HG02870 (cell line): Measurements from ENCODE around the gene N4BP3.

Source experiments
- ATAC-seq: cut with Tn5 transposase; IDR thresholded peaks from one replicate; pipeline ENCODE4 v1.9.1; 2021; ENCODE audit warnings: mild to moderate bottlenecking, moderate library complexity; ENCODE audit not compliant: unreplicated experiment

The N4BP3 gene

DNA sequence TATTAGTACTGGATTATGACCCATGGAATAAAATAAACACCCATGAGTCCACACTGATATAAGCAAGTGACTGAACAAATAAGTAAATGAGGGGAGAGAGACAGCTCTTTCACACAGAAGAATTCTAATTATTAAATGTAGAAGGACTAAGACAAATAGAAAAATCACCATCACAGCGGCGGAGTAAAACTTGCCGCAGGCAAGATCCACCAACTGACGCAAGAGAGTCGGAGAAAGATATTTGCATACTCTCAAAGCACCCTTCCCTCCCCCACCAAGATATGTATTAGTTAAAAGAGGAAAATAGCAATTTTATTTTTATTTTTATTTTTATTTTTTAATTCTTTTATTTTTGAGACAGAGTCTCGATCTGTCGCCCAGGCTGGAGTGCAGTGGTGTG, 14.6 kb upstream of the N4BP3 start:
- ATAC-seq = no peak

GRCh38 chr5:178103612-178104011, 9.7 kb upstream of the N4BP3 start:
- no peak for ATAC-seq

- ATAC-seq = no peak
Measured at GRCh38 chr5:178104492-178104891, 8.8 kb upstream of the N4BP3 start.

DNA sequence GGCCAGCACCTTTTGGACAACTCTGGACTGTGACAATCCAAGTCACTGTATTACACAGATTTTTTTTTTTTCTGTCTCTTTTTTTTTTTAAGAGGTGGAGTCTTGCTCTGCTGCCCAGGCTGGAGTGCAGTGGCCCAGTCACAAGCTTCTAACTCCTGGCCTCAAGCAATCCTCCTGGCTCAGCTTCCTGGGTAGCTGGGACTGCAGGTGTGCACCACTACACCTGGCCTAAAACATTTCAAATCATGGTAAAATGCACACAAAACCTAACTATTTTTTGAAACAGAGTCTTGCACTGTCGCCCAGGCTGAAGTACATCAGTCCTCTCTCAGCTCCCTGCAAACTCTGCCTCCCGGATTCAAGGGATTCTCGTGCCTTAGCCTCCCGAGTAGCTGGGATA, 7.2 kb upstream of the N4BP3 start:
- no peak for ATAC-seq

DNA sequence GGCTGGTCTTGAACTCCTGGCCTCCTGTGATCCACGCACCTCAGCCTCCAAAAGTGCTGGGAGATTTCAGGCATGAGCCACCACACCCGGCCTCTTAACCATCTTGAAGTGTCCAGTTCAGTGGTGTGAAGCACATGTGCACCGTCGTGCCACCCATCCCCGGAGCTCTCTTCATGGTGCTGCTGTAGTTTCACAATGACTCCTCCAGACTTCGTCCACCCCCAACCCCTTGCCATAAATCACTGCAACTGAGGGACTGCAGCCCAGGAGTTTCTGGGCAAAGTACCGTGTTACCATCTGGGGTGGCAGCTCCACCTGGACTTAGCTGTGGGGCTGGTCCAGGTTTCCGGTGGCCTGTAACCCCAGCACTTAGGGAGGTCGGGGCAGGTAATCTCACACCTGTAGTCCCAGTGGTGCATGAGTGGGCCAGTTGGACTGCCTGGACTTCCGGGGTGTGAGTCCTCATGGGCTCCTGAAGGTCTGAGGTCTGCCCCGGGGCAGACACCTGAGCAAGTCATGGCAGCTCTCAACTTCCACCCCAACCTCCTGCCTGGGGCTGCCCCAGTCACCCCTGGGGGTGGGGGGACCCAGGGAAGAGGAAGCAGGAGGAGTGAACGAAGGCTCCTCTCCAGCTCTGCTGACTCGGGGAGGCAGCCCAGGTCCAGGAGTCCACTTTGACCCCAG, 6.6 kb upstream of the N4BP3 start:
- no peak for ATAC-seq

- no peak for ATAC-seq
Measured at GRCh38 chr5:178107756-178108310, 5.5 kb upstream of the N4BP3 start.

- ATAC-seq = no peak
Measured at GRCh38 chr5:178108446-178108845, 4.9 kb upstream of the N4BP3 start.

GRCh38 chr5:178108966-178109365, 4.4 kb upstream of the N4BP3 start:
- no peak for ATAC-seq

- ATAC-seq = no peak
Measured at GRCh38 chr5:178110511-178110910, 2.8 kb upstream of the N4BP3 start.

GRCh38 chr5:178111925-178112324, 1.4 kb upstream of the N4BP3 start:
- no peak for ATAC-seq

GRCh38 chr5:178112545-178112944, 787 bp upstream of the N4BP3 start:
- no peak for ATAC-seq

DNA sequence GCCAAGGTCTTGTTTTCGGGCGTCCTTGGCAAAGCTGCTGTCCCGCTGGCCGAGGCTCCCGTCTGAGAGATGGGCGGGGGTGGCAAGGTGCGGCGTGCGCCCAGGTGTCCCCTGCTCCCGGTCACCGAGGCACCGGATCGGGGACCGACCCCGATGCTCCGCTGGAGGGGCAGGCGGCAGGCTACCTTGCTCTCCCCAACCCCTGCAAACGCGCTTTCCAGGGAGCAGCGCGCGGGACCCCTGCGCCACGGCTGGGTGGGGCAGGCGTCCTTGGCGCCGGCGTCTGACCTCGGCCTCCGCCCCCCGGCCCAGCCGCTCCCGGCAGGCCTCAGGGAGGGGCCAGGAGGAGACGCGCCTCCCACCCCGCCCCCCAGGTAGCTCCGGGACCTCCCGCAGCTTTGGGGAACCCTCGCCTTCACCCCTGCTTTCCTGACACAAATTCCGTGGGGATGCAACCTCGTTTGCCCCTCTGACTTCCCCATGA, 551 bp downstream of the N4BP3 start:
- ATAC-seq = no peak

GRCh38 chr5:178114325-178115135, 1.2 kb downstream of the N4BP3 start:
- no peak for ATAC-seq

GRCh38 chr5:178115136-178115813, 1.9 kb downstream of the N4BP3 start:
- ATAC-seq = no peak

GRCh38 chr5:178115814-178116142, 2.4 kb downstream of the N4BP3 start:
- no peak for ATAC-seq

DNA sequence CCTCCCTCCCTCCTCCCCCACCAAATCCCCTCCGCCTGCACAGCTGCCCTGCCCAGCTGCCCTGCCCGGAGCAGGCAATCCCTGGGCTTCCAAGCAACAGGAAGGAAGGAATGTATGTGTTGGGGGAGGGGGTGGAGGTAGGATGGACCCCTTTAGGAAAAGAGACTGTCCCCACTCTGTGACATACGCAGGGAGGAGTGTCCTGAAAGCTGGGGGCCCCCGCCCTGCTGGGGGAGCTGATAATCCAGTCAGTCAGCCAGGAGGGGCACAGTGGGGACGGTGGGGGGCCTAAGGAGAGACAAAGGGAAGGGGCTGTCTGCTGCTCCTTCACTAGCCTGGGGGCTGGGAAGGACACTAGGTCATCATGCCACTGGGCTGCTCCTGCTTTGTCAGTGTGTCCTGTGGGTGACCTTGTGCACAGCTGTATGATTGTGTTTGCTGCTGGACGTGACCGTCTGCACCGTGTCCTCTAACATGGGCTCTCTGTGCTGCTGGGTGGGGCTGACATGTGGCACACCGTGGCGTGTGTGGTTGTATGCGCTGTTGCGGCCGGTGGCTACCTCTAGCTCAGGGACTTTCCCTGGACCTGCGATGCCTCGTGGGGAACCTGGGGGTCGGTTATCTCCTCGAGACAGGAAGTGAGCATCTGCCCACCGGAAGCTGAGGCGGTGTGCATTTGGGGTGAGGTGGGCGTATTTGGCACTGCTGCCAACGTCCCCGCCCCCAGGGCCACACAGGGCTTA, 3.0 kb downstream of the N4BP3 start:
- ATAC-seq = no peak

DNA sequence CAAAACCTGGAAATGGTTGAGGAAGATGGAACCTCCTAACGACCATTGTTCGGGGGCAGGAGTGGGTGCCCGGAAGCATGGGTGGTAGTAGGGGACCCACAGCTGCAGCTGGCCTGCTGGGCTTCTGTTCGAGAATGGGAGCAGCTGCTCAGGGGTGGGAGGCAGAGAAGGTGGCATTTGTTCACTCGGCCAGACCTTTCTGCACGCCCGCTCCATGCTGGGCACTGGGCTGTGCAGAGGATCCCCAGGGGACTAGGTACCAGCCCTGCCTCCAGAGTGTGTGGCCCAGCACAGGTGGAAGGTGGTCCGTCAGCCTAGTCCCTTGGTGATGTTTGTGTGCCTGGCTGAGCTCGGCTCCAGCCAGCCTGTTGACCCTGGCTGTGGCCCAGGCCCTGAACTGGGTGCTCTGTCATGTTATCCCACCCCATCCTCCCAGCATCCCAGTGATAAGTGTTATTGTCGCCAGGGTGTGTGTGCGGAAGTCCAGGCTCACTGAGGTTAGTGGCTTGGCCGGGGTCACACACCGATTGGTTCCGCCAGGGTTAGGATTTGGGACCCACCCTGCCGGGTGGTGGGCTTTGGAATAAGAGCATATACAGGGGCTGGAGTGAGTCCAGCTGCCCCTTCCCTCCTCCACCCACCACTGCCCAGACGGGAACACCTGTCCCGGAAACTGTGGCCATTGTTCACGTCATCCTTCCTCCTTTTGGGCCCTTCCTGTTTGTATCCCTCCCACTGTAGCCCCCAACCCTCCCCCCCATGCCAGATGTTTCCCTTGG, 4.8 kb downstream of the N4BP3 start:
- no peak for ATAC-seq

DNA sequence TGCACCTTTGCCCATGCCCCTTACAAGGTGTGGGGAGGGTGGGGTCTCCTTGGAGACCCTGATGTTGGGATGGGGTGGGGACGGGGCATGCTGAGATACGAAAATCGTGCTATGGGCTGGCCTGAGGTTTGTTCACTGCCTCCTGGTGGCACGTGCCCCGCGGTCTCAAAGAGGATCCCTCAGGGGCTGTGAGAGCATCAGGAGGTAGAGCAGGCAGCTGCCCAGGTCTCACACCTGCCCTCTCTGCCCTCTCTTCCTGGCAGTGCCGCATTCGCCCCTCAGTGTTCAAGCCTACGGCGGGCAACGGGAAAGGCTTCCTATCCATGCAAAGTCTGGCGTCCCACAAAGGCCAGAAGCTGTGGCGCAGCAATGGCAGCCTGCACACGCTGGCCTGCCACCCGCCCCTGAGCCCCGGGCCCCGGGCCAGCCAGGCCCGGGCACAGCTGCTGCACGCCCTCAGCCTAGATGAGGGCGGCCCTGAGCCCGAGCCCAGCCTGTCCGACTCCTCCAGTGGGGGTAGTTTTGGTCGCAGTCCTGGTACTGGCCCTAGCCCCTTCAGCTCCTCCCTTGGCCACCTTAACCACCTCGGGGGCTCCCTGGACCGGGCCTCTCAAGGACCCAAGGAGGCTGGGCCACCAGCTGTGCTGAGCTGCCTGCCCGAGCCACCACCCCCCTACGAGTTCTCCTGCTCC, 6.7 kb downstream of the N4BP3 start:
- no peak for ATAC-seq

GRCh38 chr5:178120607-178121357, 7.5 kb downstream of the N4BP3 start:
- ATAC-seq = peak; percentile 78
